T-helper 9 cell (primary cell): Measurements from ENCODE around the gene GPR146.

ENCODE experiments used
- DNase-seq: peaks from one replicate; pipeline ENCODE4 v3.0.0-alpha.2; 2020

The GPR146 gene

DNA sequence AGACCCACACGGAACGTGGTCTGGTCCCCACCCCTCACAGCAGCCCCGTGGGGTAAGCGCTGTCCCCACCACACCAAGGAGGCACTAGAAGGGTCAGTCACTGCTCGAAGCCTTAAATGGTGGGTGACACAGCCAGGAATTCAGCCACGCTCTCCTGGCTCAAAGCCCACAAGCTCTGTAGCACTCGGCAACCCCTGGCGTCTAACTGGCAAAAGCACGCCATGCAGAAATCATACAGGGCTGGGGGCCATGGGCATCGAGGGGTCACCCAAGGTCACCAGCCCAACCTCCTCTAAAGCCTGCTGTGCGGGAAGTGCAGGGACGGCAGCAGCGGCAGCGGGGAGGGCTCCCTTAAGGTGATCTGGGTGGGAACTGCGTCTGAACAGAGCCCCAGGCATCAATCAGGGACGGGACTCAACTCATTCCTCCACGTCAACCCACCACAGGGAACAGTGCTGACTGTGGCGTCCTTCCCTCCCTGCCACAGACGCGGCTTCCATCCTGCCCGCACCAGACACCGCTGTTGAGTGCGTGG is 51.3 kb downstream of the GPR146 start:
- DNase-seq: no peak

DNA sequence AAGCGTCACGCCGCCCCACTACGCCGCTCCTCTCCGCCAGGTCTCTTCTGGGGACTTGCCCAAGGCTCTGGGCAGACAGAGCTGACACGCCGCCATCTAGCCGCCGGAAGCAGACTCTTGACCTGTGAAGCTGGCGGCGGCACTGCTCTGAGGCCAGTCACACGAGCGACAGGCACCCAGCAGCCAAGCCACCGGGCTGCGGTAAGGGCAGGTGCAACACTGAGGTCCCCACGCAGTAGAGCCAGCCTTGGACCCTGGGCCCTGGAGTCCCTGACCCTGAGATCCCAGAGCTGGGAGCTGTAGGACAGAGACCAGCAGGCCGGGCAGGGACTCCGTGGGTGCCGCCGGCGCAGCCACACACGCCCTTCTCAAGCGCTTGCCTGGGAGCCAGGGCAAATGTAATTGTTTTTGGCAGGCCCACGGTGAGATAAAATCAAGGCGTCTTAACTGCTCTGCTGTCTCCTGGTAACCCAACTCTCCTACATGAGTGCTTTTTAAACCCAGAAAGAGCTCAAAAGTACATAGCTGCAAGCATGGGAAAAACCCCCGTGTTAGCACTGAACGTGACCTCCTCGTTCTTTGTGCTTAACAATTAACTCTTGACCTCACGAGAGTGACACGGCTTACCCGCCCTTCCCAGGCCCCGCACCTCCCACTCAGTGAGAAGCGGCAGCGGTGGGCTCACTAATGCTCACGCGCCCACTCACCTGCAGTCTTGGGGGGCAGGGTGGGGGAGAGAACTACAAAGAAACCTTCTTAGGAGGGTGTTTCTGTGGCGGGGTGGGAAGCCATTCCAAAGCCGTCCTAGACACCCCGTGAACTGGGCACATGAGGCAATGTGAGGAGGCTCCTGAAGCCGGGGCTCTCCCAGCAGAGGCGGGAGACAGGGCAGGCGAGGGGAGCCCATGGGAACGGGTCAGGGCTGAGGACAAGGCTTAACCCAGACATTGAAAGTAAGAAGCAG is 52.1 kb downstream of the GPR146 start:
- no peak for DNase-seq

DNA sequence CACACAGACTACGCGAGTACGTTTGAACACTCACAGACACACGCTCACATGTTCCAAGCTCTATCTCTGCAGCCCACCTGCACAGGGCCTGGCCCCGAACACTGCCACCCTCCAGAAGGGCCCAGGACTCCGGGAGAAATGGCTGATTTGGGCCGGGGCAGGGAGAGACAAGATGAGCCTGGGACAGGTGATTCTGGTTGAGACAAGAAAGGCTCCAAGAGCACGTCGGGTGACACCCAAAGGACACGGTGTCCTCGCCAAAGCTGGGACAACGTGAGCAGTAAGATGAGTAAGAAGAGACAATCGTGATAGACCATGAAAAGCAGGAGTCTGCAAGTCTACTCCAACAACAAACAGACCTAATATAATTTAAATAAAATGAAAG is 52.8 kb downstream of the GPR146 start:
- no peak for DNase-seq

DNA sequence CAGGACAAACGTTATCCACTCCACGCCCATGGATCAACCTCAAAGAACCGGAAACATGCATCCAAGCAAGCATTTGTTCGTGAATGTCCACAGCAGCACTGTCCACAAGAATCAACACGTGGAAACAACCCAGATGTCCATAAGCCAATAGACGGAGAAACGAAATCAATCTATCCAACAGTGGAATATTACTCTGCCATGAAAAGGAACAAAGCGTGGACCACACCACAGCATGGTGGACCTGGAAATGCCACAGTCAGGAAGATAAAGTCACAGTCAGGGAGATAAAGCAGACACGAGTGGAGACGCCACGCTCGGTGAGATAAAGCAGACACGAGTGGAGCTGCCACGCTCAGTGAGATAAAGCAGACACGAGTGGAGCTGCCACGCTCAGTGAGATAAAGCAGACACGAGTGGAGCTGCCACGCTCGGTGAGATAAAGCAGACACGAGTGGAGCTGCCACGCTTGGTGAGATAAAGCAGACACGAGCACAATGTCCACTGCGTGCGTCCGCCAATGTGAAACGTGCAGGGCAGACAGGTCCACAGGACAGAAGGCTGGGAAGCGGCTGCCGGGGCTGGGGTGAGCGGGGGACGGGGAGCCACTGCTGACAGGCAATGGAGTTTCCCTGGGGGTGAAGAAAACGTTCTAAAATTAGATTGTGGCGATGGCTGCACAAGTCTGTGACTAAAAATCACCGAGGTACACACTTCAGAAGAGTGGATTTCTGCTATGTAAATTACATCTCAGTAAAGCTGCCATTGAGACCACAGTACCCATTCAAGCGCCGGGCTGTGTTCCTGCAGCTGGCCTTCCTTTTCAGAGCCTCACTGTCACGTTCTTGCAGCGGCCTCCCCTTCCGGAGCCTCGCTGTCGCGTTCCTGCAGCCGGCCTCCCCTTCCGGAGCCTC is 54.2 kb downstream of the GPR146 start:
- DNase-seq: no peak

DNA sequence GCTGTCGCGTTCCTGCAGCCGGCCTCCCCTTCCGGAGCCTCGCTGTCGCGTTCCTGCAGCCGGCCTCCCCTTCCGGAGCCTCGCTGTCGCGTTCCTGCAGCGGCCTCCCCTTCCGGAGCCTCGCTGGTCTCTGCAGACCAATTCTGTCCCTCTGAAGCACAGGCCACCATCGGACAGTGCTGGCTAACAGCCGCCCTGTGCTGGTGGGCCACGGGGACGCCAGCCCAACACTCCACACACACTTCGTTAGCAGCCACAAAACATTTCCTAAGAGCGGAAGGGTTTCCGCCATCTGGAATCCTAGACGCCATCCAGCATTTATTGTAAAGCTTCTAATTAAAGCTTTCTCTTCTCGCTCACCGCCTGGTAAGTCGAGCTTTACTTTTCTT is 54.8 kb downstream of the GPR146 start:
- DNase-seq: no peak

DNA sequence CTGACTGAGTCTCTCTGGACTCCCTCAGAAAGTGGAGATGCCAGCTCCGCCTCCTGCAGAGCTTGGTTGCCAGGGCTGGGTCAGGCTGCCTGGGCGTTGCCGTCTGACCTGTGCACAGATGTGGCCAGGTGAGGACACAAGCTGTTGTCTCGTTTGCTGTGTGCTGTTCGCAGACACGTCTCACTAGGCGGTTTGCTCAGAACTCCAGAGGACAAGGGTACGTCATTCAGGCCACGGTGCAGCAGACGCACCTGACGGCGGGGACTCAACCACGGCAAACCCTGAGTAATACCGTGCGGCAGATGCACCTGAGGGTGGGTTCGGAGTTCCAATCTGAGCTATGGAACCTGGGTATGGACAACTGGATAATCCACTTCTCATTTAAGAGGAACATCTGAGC is 55.3 kb downstream of the GPR146 start:
- DNase-seq: no peak

DNA sequence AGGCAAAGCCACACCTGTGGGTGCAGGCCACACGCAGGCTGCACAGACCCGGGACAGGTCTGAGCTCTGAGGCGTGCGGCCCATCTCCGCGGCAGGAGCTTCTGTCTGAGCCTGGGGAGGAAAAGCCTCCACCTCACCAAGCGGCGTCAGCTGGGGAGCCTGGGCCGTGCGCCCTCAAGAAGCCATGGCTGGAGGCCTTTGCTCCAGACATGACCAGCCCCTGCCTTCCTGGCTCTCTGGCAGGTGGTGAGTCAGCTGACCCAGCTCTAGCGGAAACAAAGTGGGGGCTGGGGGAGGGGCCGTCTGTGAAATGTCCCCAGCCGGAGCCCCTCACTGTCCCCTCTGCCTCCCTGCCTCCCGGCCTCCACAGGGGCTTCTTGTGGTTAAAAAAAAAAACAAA is 56.0 kb downstream of the GPR146 start:
- DNase-seq: no peak

DNA sequence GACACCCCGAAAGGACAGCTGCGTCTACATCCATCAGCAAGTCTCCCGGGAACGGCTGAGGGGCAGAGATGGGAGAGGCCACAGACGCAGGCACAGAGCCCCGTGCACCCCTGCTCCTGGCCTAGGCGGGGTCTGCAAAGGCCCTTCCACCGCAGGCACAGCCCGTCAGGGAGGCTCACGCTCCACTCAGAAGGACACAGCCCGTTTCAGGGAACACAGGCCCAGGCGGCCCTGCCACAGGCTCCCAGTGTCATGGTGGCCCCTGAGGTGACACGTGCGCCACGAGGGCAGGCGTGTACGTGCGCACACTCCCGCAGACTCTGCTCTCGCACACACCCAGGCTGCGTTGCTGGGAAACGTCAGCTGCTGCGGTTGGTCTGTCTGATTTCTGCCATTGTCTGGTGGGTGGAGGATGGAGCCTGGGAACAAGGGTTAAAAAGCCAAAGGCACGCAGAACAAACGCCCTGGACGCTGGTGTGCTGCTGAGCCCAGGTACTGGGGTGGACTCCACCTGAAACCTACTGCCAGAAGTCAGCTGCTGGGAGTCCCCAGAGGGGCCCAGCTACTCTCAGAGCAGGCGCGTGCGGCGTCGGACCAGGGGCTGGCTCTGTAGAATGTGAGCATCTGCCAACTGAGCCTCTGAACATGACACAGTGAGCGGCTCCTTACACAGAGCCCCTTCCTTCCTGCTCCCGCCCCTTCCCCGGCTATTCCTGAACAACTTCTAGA is 56.7 kb downstream of the GPR146 start:
- no peak for DNase-seq

DNA sequence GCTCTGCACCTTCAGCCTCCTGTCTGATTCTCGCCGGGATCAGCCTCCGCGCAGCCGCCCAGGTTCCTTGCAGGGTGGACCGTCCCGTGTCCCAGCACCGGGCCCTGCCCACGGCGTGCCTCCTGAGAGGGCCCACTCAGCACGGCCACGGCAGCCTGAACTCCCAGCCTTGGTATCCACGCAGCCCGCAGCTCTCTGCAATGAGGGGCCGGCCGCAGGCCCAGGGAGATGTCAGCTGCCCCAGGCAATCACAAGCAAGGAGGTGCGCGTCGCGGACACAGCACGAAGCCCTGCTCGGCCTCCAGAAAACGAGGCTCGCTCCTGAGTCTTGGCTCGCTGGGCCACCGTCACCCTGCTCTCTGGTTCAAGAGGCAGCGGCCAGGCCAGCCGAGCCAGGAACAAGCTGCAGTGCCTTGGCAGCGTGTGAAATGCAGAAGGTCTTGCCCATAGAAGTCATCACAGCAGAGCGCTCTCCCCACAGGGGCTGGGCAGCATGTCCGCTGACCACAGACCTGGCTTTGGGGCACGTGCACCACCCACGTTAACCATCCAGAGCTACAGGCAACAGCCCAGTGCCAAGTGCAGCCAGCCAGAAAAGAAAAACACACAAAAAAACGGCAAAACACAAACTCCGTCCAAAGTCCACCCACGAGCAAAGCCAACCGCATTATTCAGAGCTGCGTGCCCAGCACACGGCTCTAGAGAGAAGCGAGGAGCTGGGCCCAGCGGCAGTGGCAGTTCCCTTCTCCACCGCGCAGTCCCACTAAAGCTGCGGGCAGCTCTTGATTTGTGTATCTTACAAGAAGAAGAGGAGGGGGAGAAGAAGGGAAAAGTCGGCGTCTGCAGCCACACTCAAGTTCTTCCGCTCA is 57.5 kb downstream of the GPR146 start:
- DNase-seq: no peak

DNA sequence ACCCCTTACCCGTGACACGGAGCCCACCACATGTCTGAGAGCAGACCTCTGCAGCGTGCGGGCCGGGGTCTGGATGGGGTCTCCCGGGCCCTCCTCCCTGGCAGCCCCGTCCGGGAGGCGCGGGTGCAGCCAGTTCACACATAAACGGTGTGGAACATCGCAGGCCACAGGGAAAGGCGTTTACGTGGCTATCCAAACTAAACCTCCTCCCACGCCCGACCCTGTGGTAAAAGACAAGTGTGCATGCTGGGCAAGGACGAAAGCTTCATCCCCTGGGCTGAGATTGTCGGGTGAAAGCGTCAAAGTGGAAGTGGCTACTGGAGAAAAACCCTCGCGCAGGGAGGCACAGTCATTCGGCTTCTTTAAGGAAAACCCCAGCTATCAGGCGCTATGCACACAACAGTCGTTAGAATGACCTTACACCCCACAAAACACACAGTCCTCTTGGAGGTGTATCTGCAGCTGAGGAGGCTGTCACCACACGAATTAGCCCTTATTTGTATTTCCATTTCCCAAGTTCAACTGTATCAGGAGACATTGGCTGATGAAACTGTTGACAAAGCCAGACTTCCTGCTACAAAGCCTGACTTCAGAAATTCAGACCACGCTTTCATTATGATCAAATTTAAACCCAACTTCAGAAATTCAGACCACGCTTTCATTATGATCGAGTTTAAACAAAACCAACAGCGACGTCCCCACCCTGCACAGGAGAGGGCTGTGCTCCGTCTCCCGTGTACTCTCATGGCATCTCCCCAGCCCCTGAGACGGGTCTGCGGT is 58.9 kb downstream of the GPR146 start:
- DNase-seq: no peak

DNA sequence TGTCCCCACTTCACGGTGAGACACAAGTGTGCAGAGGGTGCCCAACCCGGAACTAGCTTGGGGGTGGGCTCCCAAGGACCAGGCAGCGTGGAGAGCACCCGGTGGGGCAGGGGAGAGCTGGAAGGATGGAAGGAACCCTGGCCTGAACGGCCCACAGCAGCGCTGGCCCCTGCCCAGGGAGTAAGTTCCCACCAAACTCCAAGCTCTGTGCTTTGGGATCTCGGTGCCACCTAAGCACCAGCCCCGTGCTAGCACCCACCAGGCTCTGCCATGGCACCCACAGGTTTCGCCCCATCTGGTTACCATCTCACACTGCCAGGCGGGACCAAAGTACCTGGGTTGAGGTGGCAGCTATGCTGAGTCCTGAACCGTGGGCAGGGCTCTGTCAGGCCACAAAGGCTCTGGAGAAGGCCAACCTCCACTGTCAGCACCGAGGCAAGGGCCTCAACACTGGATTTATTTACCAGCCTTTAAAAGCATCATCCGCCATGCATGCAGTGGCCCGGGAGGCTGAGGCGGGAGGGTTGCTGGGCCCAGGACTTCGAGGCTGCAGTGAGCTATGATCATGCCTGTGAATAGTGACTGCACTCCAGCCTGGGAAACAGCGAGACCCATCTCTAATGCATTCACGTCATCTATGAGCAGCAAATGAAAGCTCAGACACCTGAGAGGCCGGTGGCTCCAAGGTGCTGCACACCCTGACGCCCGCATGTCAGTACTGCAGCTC is 59.6 kb downstream of the GPR146 start:
- no peak for DNase-seq

DNA sequence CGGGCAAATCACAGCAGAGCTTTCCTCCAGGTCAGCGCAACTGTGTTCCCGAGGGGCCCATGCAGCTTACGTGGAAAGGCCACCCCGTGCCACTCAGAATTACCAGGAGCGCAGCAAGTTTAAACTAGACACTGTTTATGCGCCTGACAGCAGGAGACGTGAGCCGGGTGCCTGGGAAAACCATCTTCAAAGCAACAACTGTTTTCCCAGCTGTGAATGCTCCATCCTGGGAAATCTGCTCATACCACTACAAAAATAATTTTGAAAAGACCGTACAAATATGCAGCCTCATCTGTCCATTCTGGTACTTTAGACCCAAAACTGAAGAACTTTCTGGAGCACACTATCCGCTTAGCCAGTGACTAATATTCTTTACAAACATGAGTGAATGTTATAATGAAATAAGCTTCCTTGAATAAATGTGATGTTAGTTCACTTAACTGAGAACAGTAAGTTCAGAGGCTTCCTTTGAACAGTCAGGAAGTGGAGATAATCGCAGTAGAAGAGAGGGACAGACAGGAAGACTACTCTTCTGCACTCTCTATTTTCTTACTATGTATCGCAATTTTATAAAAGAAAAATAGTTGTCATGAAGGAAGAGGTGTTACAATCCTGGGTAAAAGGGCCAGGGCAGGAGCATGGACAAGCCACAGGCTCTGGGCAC is 60.3 kb downstream of the GPR146 start:
- no peak for DNase-seq

DNA sequence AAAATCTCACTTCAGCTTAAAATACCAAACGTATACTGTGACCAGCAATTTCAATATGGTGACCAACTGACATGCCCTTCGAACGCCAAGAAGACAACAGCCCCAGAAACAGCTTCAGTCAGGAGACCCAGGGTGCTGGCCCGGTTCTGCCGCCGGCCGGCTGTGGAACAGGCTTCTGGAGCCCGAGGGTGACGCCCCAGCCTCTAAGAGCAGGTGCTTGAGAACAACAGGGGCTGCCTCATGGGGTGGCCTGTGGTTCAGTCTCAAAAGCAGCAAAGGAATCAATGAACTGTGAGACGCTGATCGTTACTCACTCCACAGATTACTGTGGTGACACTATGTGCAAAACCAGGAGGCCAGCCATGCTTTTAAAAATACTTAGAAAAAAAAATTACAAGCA is 60.8 kb downstream of the GPR146 start:
- no peak for DNase-seq

DNA sequence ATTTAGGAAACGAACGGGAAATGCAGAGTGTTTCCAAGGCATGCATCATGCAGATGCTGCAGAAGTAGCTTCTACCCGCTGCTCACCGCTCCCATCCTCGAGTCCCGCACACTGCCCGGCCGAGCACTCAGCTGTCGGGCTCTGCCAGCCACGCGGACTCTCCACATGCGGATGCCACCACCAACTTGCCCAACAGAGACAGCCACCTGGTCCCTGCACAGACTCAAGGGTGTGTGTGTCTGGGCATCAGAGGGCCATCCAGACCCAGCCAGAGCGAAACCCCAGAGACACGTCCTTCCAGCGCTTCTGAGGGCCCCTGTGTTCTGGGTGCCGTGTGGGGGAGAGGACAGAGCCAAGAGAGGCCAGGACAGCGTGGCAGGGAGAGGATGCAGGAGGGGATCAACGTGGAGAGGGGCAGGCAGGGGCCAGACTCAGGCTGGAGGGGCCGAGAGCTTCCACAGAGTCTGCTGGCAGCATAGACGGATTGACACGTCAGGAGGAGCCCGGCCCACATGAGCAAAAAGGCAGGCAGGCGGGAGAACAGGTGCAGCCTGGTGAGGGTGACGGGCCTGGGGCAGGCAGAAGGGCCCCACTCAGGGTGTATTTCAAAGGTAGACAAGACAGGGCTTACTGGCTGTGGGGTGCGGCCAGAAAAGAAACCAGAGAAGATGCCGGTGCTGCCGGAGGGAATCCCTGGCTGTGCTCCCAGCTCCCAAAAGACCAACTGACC is 61.9 kb downstream of the GPR146 start:
- DNase-seq: no peak

DNA sequence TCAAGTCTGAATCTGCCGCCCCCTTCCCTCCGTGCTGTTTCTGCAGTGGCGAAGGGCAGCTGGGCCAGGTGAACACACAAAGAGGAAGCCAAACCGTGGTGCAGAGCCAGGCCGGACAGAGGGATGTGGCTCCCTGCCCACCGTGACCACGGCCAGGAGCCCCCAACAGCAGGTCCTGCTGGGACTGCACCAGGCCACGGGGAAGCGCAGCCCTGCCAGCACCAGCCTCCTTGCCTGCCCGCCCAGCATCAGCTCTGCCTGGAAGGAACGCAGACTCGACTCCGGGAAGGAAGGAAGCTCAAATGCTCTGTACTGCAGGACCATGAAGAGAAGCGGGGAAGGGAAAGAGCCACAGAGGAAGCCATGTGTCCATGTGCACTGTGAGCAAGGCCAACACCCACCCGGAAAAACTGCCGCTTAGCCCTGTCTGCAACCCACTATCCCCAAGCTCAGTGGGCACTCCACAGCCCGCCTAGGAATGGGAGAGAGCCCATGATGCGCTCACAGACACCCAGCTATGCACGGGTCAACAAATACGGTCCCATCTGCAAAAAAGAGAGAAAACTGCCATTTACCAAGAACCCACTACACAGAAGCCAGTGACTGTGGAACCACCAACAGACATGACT is 62.6 kb downstream of the GPR146 start:
- no peak for DNase-seq

DNA sequence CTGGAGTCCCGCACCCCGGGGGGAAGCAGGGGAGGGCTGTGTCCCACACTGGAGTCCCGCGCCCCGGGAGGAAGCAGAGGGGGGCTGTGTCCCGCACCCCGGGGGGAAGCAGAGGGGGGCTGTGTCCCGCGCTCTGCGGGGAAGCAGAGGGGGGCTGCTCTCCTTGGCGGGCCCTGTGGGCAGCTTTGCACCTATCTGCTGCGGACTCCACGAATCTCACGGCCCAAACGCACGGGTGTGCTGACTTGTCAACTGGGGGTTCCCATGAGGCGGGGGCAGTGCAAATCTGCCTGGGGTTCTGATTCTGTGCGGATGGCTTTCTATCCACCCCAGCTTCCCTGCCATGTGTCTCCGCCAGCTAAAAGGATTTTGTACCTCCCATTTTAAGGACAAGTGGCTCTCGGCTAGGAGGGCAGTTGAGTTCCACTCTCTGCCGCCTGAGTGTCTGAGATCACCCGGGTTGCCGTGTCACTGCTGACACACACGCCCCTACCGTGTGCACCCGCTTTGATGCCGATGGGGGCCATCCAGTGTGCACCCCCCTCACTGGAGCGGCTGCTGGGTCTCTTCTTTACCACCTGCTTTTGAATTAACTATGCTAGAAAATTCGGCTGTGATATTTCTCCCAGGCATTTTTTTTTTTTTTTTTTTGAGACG is 64.0 kb downstream of the GPR146 start:
- DNase-seq: no peak
